OCI-LY7 (cell line): ENCODE data around the gene RPL3.

Experiments
- EZH2phosphoT487 ChIP-seq: fragments of 200-600 bp; sonication (generic); IDR thresholded peaks from 2 replicates; pipeline ENCODE4 v1.6.1; 2018; ENCODE audit warnings: low read depth, borderline replicate concordance, mild to moderate bottlenecking, mixed run types, antibody characterized with exemption, low read length, moderate library complexity, mixed read lengths
- TF ChIP-seq, protein P1 (sequence below): fragments of 200-600 bp; sonication (generic); conservative IDR thresholded peaks from 2 replicates; pipeline ENCODE4 v1.5.1; 2014; ENCODE audit warnings: mild to moderate bottlenecking, antibody characterized with exemption, low read length, moderate library complexity, mixed read lengths

DNA sequence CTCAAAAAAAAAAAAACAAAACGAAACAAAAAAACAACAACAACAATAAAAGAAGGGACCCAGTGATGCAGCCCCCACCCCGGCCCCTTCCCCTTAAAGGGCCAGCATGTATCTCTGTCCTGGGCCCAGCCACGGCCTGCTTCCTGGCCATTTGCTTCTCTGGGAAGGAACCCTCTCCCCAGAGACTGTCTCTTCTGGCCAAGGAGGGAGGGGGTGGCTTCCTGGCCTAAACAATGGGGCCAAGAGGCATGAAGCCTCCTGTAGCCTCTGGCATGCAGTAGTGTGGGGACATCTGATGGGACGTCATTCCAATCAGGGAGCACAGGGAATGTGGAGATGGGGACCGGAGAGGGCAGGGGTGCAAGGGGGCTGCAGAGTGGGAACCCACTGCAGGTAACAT lies 49.1 kb downstream of the RPL3 start:
- TF ChIP-seq, protein P1, sequence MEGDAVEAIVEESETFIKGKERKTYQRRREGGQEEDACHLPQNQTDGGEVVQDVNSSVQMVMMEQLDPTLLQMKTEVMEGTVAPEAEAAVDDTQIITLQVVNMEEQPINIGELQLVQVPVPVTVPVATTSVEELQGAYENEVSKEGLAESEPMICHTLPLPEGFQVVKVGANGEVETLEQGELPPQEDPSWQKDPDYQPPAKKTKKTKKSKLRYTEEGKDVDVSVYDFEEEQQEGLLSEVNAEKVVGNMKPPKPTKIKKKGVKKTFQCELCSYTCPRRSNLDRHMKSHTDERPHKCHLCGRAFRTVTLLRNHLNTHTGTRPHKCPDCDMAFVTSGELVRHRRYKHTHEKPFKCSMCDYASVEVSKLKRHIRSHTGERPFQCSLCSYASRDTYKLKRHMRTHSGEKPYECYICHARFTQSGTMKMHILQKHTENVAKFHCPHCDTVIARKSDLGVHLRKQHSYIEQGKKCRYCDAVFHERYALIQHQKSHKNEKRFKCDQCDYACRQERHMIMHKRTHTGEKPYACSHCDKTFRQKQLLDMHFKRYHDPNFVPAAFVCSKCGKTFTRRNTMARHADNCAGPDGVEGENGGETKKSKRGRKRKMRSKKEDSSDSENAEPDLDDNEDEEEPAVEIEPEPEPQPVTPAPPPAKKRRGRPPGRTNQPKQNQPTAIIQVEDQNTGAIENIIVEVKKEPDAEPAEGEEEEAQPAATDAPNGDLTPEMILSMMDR, result no peak
- TF ChIP-seq EZH2phosphoT487, result no peak
